GM10266 (cell line): ENCODE results near the gene FUNDC2.

Experiments
- DNase-seq: peaks from one replicate; pipeline ENCODE4 v3.0.0; 2012; ENCODE audit errors: extremely low spot score
- TF ChIP-seq, protein P1 (sequence below): IDR thresholded peaks from 2 replicates; pipeline ENCODE4 v1.5.1; 2012; ENCODE audit warnings: mild to moderate bottlenecking, low read depth; ENCODE audit not compliant: control insufficient read depth, insufficient read depth; ENCODE audit errors: missing control alignments

Gene FUNDC2

DNA sequence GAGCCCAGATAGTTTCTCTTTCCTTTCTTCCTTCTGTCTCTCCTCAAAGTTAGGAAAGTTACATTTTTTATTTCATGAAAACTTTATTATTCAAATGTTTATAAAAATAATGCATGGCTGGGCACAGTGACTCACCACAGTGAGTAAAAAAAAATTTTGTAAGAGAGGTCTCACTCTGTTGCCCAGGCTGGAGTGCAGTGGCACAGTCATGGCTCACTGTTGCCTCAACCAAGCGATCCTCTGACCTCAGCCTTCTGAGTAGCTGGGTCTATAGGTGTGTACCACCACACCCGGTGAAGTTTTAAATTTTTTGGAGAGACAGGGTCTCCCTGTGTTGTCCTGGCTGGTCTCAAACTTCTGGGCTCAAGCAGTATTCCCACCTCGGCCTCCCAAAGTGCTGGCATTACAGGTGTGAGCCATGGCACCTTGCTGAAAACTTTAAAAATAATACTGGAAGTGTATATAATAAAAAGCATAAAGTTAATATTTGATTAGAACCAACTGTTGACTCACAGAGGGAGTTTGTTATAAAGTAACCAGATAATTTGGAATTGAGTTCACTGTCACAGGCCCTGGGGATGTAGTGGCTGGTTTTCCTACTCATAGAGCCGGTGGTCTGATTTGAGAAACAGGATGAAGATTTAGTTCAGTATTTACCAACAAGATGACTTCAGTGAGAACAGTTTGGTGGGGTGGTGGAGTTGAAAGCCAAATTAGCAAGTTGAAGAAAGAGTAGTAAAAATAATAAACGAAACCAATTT is 26.3 kb downstream of the FUNDC2 start:
- TF ChIP-seq, protein P1, sequence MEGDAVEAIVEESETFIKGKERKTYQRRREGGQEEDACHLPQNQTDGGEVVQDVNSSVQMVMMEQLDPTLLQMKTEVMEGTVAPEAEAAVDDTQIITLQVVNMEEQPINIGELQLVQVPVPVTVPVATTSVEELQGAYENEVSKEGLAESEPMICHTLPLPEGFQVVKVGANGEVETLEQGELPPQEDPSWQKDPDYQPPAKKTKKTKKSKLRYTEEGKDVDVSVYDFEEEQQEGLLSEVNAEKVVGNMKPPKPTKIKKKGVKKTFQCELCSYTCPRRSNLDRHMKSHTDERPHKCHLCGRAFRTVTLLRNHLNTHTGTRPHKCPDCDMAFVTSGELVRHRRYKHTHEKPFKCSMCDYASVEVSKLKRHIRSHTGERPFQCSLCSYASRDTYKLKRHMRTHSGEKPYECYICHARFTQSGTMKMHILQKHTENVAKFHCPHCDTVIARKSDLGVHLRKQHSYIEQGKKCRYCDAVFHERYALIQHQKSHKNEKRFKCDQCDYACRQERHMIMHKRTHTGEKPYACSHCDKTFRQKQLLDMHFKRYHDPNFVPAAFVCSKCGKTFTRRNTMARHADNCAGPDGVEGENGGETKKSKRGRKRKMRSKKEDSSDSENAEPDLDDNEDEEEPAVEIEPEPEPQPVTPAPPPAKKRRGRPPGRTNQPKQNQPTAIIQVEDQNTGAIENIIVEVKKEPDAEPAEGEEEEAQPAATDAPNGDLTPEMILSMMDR, result no peak
- DNase-seq, result no peak

GRCh38 chrX:155053656-155054055 is 27.0 kb downstream of the FUNDC2 start:
- DNase-seq, result no peak
- TF ChIP-seq, protein P1, result no peak

DNA sequence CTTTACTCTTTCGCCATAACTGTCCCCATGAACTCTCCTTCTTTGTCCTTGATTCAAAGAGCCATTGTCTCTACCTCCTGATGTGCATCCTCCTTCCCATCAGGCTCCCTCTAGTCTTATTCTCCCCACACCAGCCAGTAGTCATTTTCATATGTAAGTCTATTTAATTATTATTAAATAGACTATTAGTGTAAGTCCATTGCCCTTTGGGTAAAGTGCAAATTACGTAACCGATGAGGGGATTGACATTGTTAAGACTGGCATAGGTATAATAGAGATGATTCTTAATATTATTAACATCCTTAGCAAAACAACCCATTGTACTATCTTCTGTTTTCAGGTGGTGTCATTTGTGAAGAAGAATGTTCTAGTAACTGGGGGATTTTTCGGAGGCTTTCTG is 27.6 kb downstream of the FUNDC2 start:
- no peak for DNase-seq
- TF ChIP-seq, protein P1, result no peak

DNA sequence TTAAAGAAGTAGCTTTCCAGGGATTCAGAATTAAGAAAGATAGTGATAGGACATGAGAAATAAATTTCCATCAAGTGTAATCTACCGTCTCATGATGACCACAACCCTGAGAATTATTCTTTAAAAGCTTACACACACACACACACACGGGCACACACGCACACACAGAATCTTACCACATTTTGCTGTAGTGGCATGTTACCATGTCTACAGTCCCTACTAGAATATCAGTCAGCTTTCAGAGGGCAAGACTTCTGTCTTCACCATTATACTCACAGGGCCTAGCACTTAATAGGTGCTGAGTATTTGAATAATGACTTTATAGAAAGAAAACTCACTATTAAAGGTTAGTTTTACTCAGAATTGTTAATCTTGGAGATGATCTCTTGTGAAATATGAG is 28.9 kb downstream of the FUNDC2 start:
- no peak for DNase-seq
- TF ChIP-seq, protein P1, result no peak

DNA sequence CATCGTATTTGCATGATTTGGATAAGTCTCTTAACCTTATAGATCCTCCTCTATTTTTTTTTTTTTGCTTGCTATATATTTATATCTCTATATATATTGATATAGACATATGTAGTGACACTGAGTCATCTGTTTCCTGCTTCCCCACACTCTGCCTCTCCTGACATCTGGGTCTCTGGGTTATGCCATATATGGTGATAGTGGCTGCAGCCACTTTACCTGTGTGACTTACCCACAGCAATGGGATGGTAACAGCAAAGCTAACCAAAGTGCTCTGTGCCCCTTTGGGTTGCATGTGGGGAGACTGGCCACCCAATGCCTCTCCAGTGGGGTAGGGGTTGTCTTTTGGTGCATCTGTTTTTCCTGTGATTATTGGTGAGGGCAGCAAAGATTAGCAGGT is 29.8 kb downstream of the FUNDC2 start:
- DNase-seq, result no peak
- TF ChIP-seq, protein P1, result no peak

GRCh38 chrX:155056877-155057792 is 30.5 kb downstream of the FUNDC2 start:
- TF ChIP-seq, protein P1, result peak; percentile 66
- DNase-seq, result peak; percentile 20
